ENCODE data around the gene MFNG.

DNA sequence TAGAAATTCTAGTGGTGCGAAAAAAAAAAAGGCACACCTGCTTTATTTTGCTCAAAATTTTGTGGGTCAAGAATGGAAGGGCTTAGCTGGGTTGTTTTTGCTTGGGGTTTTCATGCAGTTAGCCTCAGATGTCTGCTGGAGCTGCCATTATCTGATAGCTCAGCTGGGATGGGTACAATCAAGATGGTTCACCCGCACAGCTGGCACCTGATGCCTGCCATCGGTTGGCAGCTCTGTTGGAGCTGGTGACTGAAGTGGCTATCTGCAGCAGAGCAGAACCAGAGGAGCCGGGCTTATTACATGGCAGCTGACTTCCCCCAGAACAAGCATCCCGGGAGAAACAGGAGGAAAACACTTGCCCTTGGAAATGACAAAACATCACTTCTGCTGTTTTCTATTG is 46.8 kb downstream of the MFNG start:
- TF ChIP-seq, protein P1, sequence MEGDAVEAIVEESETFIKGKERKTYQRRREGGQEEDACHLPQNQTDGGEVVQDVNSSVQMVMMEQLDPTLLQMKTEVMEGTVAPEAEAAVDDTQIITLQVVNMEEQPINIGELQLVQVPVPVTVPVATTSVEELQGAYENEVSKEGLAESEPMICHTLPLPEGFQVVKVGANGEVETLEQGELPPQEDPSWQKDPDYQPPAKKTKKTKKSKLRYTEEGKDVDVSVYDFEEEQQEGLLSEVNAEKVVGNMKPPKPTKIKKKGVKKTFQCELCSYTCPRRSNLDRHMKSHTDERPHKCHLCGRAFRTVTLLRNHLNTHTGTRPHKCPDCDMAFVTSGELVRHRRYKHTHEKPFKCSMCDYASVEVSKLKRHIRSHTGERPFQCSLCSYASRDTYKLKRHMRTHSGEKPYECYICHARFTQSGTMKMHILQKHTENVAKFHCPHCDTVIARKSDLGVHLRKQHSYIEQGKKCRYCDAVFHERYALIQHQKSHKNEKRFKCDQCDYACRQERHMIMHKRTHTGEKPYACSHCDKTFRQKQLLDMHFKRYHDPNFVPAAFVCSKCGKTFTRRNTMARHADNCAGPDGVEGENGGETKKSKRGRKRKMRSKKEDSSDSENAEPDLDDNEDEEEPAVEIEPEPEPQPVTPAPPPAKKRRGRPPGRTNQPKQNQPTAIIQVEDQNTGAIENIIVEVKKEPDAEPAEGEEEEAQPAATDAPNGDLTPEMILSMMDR (IDR thresholded peaks at IDR 0.05), result no peak
- TF ChIP-seq EP300 (IDR thresholded peaks at IDR 0.05) (no peak), POLR2A (IDR thresholded peaks at IDR 0.05) (no peak), POLR2AphosphoS5 (IDR thresholded peaks at IDR 0.05) (no peak)

All from upper lobe of left lung (tissue), 4 donors.